PC-9 (cell line): ENCODE data around the gene KIF26A. TPM values are rescaled to one million over a fixed set of nuclear protein-coding genes. Genes with fewer than 3 reads are reported as not detected.

ENCODE experiments used
- BruUV-seq: library from RNA; stranded (reverse); fragments of 400-500 nt; replicated peaks from 2 replicates; lab custom pipeline; 2021; lab: Mats Ljungman, UMichigan
- CTCF ChIA-PET: fragments of 300-600 bp; sonication (Branson Sonifier 250); formaldehyde crosslinking; loops from one replicate; lab custom pipeline; 2022; ENCODE audit warnings: antibody characterized with exemption; lab: Charles Lee
- POLR2A ChIA-PET: fragments of 300-600 bp; sonication (Branson Sonifier 250); formaldehyde crosslinking; loops from one replicate; lab custom pipeline; 2022; ENCODE audit warnings: antibody characterized with exemption; ENCODE audit not compliant: unreplicated experiment; lab: Charles Lee
- DNase-seq, 2 experiments: peaks; one replicate each; pipeline versions ENCODE4 v3.0.0 to v3.0.0-alpha.2; 2015 to 2022; ENCODE audit warnings: mixed read lengths in 1 of 2
- H2AFZ ChIP-seq: fragments of 200-600 bp; sonication (generic); 2 replicates; pipeline ENCODE4 v1.8.1; 2017; ENCODE audit warnings: antibody characterized with exemption
- H3F3A ChIP-seq: fragments of 200-600 bp; sonication (generic); 2 replicates; pipeline ENCODE4 v1.8.1; 2017; ENCODE audit warnings: antibody characterized with exemption, mild to moderate bottlenecking, low read depth; ENCODE audit not compliant: insufficient read depth
- H3K27ac ChIP-seq: fragments of 200-600 bp; sonication (generic); 2 replicates; pipeline ENCODE4 v1.6.1; 2016; ENCODE audit warnings: mixed run types
- H3K27me3 ChIP-seq: fragments of 200-600 bp; sonication (generic); 2 replicates; pipeline ENCODE4 v1.6.1; 2016; ENCODE audit warnings: low read depth, mixed run types; ENCODE audit not compliant: insufficient read depth
- H3K36me3 ChIP-seq: fragments of 200-600 bp; sonication (generic); 2 replicates; pipeline ENCODE4 v1.6.1; 2016; ENCODE audit warnings: low read depth, mixed run types
- H3K4me1 ChIP-seq: fragments of 200-600 bp; sonication (generic); replicated peaks from 2 replicates; pipeline ENCODE4 v1.6.1; 2016; ENCODE audit warnings: mixed run types; ENCODE audit not compliant: insufficient read depth
- H3K4me2 ChIP-seq: fragments of 200-600 bp; sonication (generic); 2 replicates; pipeline ENCODE4 v1.6.1; 2017; ENCODE audit warnings: mixed run types
- H3K4me3 ChIP-seq: fragments of 200-600 bp; sonication (generic); 2 replicates; pipeline ENCODE4 v1.6.1; 2016; ENCODE audit warnings: mixed run types
- H3K79me2 ChIP-seq: fragments of 200-600 bp; sonication (generic); 2 replicates; pipeline ENCODE4 v1.6.1; 2017; ENCODE audit warnings: low read depth, mixed run types
- H3K9me2 ChIP-seq: fragments of 200-600 bp; sonication (generic); 2 replicates; pipeline ENCODE4 v1.8.1; 2017; ENCODE audit warnings: mild to moderate bottlenecking; ENCODE audit not compliant: insufficient read depth
- H3K9me3 ChIP-seq: fragments of 200-600 bp; sonication (generic); 2 replicates; pipeline ENCODE4 v1.8.1; 2016; ENCODE audit warnings: low read depth; ENCODE audit not compliant: insufficient read depth
- H4K20me1 ChIP-seq: fragments of 200-600 bp; sonication (generic); 2 replicates; pipeline ENCODE4 v1.8.1; 2017; ENCODE audit not compliant: insufficient read depth
- CTCF ChIP-seq: fragments of 200-600 bp; sonication (generic); conservative IDR thresholded peaks from 2 replicates; pipeline ENCODE4 v1.6.1; 2017; ENCODE audit warnings: mixed run types, antibody characterized with exemption, mild to moderate bottlenecking, moderate library complexity
- EZH2 ChIP-seq: fragments of 200-600 bp; sonication (generic); IDR thresholded peaks from 2 replicates; pipeline ENCODE4 v1.8.0; 2017; ENCODE audit warnings: antibody characterized with exemption, low read depth
- intact Hi-C: fragments of 100-400 bp; cut with micrococcal nuclease; formaldehyde crosslinking; loops from one replicate; pipeline ENCODE4 v1.10.0; 2022; ENCODE audit not compliant: unreplicated experiment
- total RNA-seq: library from RNA; stranded (reverse); gene quantifications from 2 replicates; pipeline ENCODE4 v1.2.3, GENCODE V29; 2021

The KIF26A gene
- total RNA-seq, 1 experiment from 2014 or later, result 0.17 TPM

GRCh38 chr14:104227806-104228205, 89.4 kb downstream of the KIF26A start:
- intact Hi-C loops, result no loop called here
- Histone ChIP-seq H3K36me3 (no peaks in the 10 kb centered on the region), H4K20me1 (no peaks in the 10 kb centered on the region), H2AFZ (no peak overlapping the region), H3K4me1 (no peaks in the 10 kb centered on the region), H3F3A (peaks cover 7% of the 10 kb centered on the region; the same call in 1 of the 2 replicates), H3K4me2 (no peak overlapping the region), H3K79me2 (no peaks in the 10 kb centered on the region), H3K27me3 (peaks cover 17% of the 10 kb centered on the region), H3K9me2 (no peaks in the 10 kb centered on the region), H3K4me3 (no peak overlapping the region), H3K9me3 (no peaks in the 10 kb centered on the region), H3K27ac (no peak overlapping the region)
- TF ChIP-seq EZH2, result no peak
- TF ChIP-seq CTCF, result no peak
- no TSS peak for BruUV-seq
- DNase-seq, result no peak
- POLR2A ChIA-PET, result no interaction called here
- CTCF ChIA-PET, result no interaction called here

GRCh38 chr14:104228221-104228620, 89.8 kb downstream of the KIF26A start:
- CTCF ChIA-PET, result no interaction called here

DNA sequence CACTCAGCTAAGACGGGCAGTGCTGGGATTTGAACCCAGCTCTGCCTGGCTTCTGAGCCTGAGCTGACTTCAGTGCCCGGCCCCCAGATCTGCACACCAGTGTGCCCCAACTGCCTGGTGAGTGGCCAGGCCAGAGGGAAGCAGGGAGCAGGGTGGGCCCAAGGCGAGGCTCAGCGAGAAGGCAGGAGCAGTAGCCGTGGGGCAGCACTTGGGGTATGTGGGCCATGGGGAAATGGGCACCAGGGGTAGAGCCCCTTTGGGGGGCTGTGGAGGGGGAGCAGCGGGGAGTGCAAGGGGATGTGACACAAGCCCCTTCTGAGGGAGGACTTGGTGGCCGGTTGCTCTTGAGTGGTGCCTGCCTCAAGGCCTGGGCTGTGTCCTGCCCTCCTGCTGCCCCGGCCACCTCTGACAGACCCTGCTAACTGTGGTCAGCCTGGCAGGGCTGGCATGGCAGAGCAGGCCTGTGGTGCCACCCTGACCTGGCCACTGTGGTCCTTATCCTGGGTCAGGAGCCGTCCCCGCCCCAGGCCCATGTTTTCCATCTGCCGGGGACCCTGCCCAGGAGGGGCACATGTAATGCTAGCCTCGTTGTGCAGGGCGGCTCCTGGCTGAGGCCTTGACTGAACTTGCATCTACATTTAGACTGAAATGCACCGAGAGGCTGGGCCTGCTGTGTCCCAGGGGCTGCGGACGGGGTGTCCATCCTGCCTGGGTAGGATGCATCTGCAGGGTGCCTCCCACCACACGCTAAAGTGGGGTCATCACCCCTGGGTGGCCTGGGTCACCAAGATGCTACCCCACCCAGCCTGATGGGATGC, 90.5 kb downstream of the KIF26A start:
- H3K9me3 ChIP-seq, result no peaks in the 10 kb centered on the region
- TF ChIP-seq EZH2, result no peak
- TF ChIP-seq CTCF, result no peak

More at GRCh38 chr14:104228221-104228620, 89.8 kb downstream of the KIF26A start:
- no TSS peak for BruUV-seq
- Histone ChIP-seq H3K4me3 (no peak overlapping the region), H3F3A (peaks cover 7% of the 10 kb centered on the region; the same call in 1 of the 2 replicates), H3K79me2 (no peaks in the 10 kb centered on the region), H3K27ac (no peak overlapping the region), H2AFZ (no peak overlapping the region), H3K9me3 (no peaks in the 10 kb centered on the region), H3K4me1 (no peaks in the 10 kb centered on the region), H3K27me3 (peaks cover 17% of the 10 kb centered on the region), H4K20me1 (no peaks in the 10 kb centered on the region), H3K36me3 (no peaks in the 10 kb centered on the region), H3K4me2 (no peak overlapping the region), H3K9me2 (no peaks in the 10 kb centered on the region)
- intact Hi-C loops, result no loop called here
- POLR2A ChIA-PET, result interaction anchor here (0.6 kb wide), 1 partner anchor 131 kb away, joined by 18 read pairs; no protein-coding TSS in a partner anchor
- TF ChIP-seq CTCF (no peak), EZH2 (no peak)
- DNase-seq, result no peak

More for the DNA sequence above, 90.5 kb downstream of the KIF26A start:
- H4K20me1 ChIP-seq, result no peaks in the 10 kb centered on the region
- intact Hi-C loops, result no loop called here
- no peaks in the 10 kb centered on the region for H3K36me3 ChIP-seq
- H3F3A ChIP-seq, result peaks cover 7% of the 10 kb centered on the region; the same call in 1 of the 2 replicates
- CTCF ChIA-PET, result no interaction called here
- H3K9me2 ChIP-seq, result no peaks in the 10 kb centered on the region
- no TSS peak for BruUV-seq
- no peak for DNase-seq
- no peaks in the 10 kb centered on the region for H3K4me1 ChIP-seq
- H3K27me3 ChIP-seq, result peaks cover 17% of the 10 kb centered on the region
- POLR2A ChIA-PET, result interaction anchor here (0.6 kb wide), 2 partner anchors 15 to 132 kb away, joined by 6 to 18 read pairs; no protein-coding TSS in a partner anchor
- no peak overlapping the region for H3K4me3 ChIP-seq
- H3K79me2 ChIP-seq, result no peaks in the 10 kb centered on the region
- H2AFZ ChIP-seq, result no peak overlapping the region
- no peak overlapping the region for H3K4me2 ChIP-seq
- no peak overlapping the region for H3K27ac ChIP-seq
